GM21717 (cell line): ENCODE measurements around the gene YARS2.
"Not testable (repeated sequence)": the region's sequence is repeated elsewhere in the genome, so short reads cannot be mapped to it uniquely, and the experiment has no call there.

Experiments
- ATAC-seq: cut with Tn5 transposase; IDR thresholded peaks from one replicate; pipeline ENCODE4 v1.9.1; 2021; ENCODE audit warnings: mild to moderate bottlenecking, moderate library complexity; ENCODE audit not compliant: unreplicated experiment

YARS2 gene

GRCh38 chr12:32753605-32754004, 2.1 kb downstream of the YARS2 start:
- ATAC-seq, result no peak

GRCh38 chr12:32743264-32743663, 12.4 kb downstream of the YARS2 start:
- ATAC-seq, result no peak

GRCh38 chr12:32742133-32742532, 13.6 kb downstream of the YARS2 start:
- ATAC-seq, result no peak

- no peak for ATAC-seq
Measured at GRCh38 chr12:32739279-32739678, 16.4 kb downstream of the YARS2 start.

GRCh38 chr12:32737715-32738114, 18.0 kb downstream of the YARS2 start:
- ATAC-seq, result no peak

- no peak for ATAC-seq
Measured at GRCh38 chr12:32736445-32736844, 19.3 kb downstream of the YARS2 start.

- ATAC-seq, result no peak
Measured at GRCh38 chr12:32734952-32735351, 20.7 kb downstream of the YARS2 start.

- ATAC-seq, result no peak
Measured at GRCh38 chr12:32727237-32727636, 28.5 kb downstream of the YARS2 start.

GRCh38 chr12:32726286-32726685, 29.4 kb downstream of the YARS2 start:
- ATAC-seq, result no peak

GRCh38 chr12:32725308-32725707, 30.4 kb downstream of the YARS2 start:
- not testable (repeated sequence) for ATAC-seq

- ATAC-seq, result no peak
Measured at GRCh38 chr12:32718926-32719325, 36.8 kb downstream of the YARS2 start.

GRCh38 chr12:32714772-32715171, 40.9 kb downstream of the YARS2 start:
- no peak for ATAC-seq

GRCh38 chr12:32708926-32709325, 46.8 kb downstream of the YARS2 start:
- ATAC-seq, result no peak

- ATAC-seq, result no peak
Measured at GRCh38 chr12:32706335-32707024, 49.2 kb downstream of the YARS2 start.

- no peak for ATAC-seq
Measured at GRCh38 chr12:32705783-32706182, 49.9 kb downstream of the YARS2 start.

GRCh38 chr12:32702946-32703345, 52.8 kb downstream of the YARS2 start:
- no peak for ATAC-seq

GRCh38 chr12:32702473-32702872, 53.2 kb downstream of the YARS2 start:
- no peak for ATAC-seq

GRCh38 chr12:32699437-32699836, 56.3 kb downstream of the YARS2 start:
- ATAC-seq, result not testable (repeated sequence)

GRCh38 chr12:32698285-32698684, 57.4 kb downstream of the YARS2 start:
- ATAC-seq, result no peak

GRCh38 chr12:32697445-32697844, 58.3 kb downstream of the YARS2 start:
- ATAC-seq, result no peak
